ENCODE data around the gene TTF2.
"Not testable (repeated sequence)": the region's sequence is repeated elsewhere in the genome, so short reads cannot be mapped to it uniquely, and the experiment has no call there.

Gene TTF2

GRCh38 chr1:117094841-117095604, 34.9 kb downstream of the TTF2 start:
- DNase-seq: no peak

GRCh38 chr1:117096951-117097408, 36.9 kb downstream of the TTF2 start:
- DNase-seq: no peak

GRCh38 chr1:117097443-117097842, 37.3 kb downstream of the TTF2 start:
- DNase-seq: no peak

DNA sequence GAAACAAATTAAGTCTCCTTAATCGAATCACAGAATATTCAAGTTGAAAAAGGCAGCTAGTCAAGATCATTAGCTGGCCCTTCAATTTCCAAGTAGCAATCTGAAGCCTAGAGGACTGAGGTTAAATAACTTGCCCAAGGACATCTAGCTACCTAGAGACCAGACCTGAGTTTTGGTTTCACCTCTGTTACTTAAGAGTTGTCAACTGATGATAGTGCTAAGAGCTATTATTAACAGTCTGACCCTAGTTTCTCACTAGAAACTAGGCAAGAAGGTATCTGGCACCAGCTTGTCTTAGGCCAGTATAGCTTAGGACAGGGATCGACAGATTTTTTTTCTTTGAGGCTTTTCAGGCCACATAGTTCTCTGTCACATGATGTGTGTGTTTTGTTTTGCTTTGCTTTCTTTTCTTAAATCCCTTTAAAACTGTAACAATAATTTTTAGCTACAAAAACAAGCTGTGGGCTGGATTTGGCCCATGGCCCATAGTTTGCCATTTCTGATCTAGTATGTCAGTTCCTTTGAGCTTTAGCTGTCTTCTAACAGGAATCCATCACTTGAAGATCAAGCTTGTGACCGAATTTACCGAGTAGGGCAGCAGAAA, 38.3 kb downstream of the TTF2 start:
- DNase-seq: no peak

- DNase-seq: no peak
These were observed 41.2 kb downstream of the TTF2 start for GRCh38 chr1:117101334-117101733.

DNA sequence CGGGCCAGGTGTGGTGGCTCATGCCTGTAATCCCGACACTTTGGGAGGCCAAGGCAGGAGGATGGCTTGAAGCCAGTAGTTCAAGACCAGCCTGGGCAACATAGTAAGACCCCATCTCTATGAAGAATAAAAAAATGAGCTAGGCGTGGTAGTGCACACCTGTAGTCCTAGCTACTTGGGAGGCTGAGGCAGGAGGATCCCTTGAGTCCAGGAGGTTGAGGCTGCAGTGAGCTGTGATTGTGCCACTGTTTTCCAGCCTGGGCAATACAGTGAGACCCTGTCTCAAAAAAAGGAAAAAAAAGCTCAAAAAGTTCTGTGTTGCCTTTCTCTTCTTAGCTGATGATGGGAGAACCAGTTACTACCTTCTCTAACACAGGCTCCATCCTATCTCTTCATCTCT, 41.7 kb downstream of the TTF2 start:
- DNase-seq: not testable (repeated sequence)

GRCh38 chr1:117104986-117105385, 44.9 kb downstream of the TTF2 start:
- no peak for DNase-seq

DNA sequence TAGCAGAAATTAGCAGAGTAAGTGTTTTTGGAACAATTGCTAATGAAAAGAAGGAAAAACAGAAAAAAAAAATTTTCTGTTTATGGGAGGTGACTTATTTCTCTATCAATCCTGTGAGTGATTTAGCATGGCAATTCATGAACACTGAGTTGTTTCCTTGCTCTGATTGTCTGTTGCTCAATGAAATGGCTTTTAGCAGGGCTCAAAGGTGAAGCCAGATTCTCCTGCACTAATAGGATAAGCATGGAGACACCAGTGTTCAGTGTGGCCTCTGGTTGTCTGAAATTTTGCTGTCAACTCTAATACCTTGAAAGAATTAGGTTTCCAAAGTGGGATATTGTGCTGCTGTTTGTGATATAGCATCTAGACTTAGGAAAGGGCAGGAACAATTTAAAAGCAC, 45.6 kb downstream of the TTF2 start:
- no peak for DNase-seq

DNA sequence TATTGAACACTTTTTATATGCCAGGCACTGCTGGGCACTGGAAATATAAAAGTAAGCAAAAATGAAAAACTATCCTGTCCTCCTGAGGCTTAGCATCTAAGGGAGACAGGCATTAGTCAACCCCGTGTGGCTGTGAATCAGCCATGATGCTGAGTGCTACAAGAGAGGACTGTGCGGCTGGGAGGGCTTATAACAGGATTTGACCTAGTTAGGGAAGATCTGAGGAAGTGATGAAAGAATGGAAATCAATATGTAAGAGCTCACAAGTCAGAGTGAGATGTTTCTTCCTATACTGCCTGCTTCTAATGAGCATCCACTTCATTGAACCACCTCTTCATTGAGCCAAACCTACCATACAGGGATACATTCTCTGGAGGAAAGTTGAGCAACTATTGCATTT, 46.4 kb downstream of the TTF2 start:
- no peak for DNase-seq

DNA sequence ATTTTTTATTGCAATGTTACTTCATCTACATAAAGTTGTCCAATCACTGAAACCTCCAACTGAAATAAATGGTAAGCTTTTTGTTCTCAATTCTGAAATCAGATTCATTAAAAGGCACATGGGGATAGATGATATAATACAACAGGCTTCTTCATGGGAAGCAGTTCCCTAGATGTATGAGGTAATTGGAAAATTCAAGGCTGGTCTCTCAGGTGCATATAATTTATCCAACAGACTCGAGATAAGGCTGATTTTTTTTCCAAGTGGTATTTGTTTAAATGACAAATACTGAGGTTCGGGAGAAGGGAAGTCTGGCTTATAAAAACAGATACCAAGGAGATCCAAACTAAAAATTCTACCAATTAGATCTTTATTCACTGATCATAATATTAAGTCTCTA, 47.2 kb downstream of the TTF2 start:
- DNase-seq: no peak

DNA sequence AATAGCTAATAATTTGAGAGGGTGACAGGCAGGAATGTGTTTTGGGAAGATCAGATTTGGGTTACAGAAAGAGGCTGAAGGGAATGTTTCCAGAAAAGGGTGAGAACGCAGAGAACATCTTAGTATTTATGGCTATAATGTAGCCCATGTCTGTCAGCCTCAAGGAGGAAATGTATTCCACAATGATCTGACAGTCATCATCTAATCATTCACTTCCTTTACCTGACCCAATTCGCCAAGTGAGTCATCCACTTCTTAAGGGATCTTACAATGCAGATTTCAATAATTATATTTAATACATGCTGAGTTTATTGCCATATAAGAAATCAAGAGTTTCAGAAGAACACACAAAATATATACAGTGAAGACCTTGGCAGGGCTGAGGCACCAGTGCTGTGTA, 50.6 kb downstream of the TTF2 start:
- no peak for DNase-seq

DNA sequence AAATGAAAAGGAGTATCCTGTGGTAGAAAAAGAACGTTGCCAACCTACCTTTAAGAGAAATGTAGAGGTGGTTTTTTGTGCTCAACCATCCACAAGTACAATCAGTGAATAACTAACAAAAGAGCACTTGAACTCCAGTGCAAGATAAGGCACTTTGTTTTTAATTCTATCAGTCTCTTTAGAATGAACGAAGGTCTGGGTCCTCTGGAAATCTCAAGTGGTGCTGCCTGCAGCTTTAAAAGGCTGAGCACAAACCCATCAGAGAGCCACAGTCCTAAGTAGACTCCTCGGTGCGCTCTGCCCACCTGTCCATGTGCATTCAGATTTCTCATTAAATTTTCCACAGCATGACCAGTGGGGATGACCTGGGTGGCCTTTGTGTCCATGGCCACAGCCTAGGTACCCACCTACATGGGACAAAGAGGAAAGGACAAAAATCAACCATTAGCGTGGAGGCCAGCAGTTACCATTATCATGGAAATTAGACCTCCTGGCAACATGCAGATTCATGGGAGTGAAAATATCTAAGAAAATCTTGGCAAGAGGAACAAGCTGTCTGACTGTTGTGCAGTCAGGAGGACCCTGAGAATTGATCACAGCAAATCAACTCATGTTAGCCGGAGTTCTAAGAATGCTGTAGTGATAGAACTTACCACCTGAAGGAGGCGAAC, 52.1 kb downstream of the TTF2 start:
- DNase-seq: peak; percentile 84

DNA sequence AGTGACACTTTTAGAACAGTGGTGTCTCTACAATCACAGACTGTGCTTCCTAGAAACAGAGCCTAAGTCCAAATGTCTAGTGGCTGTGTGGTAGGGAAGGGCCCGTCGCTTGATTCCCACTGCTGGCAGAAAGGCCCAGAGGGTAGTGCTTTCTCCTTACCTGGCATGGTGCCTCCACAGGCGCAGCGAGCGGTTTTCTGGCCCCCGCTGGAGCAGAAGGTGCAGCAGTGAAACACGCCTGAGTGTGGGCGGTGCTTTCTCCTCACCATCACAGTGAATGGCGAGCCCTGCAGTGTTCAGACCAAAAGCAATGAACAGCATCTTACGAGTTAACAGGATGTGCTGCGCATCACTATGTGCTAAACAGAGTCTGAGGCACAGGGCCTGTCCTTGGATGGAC, 53.1 kb downstream of the TTF2 start:
- no peak for DNase-seq

DNA sequence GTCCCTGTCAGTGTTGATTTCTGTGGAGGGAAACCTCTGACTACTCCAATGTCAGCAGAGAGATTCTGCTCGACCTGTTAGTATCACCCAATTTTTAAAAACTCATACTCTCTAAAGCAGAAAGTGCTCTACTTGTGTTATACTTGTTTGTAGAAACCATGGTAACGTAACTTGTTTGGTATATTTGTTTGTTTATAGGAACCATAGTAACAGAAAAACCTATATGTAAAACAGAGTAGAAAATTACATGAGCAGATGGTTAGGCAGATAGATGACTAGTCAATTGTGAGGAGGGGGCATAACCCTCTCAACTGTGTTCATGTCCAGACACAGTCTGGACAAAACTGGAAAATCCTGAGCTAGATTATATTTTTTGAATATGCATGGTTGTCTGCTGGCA, 54.8 kb downstream of the TTF2 start:
- no peak for DNase-seq

GRCh38 chr1:117116090-117116783, 56.1 kb downstream of the TTF2 start:
- no peak for DNase-seq

DNA sequence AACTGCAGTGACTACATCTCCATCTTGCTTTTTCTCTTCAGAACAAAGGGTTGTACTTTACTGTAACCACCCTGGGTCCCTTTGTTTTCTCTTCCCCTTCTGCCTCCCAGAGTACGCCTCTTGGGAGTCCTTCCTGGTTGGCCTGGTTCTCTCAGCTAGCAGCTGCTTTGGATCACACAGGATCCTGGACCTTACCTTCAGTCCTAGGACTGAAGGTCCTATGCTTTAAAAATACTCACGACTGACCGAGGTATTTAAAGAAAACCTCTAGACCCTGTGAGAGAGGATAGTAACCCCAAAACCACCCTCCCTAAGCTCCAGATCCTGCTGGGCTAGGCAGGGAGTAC, 56.6 kb downstream of the TTF2 start:
- DNase-seq: no peak

GRCh38 chr1:117117697-117118096, 57.6 kb downstream of the TTF2 start:
- DNase-seq: no peak

- DNase-seq: no peak
These were observed 58.0 kb downstream of the TTF2 start for GRCh38 chr1:117118137-117118536.

GRCh38 chr1:117119144-117119543, 59.0 kb downstream of the TTF2 start:
- DNase-seq: not testable (repeated sequence)

DNA sequence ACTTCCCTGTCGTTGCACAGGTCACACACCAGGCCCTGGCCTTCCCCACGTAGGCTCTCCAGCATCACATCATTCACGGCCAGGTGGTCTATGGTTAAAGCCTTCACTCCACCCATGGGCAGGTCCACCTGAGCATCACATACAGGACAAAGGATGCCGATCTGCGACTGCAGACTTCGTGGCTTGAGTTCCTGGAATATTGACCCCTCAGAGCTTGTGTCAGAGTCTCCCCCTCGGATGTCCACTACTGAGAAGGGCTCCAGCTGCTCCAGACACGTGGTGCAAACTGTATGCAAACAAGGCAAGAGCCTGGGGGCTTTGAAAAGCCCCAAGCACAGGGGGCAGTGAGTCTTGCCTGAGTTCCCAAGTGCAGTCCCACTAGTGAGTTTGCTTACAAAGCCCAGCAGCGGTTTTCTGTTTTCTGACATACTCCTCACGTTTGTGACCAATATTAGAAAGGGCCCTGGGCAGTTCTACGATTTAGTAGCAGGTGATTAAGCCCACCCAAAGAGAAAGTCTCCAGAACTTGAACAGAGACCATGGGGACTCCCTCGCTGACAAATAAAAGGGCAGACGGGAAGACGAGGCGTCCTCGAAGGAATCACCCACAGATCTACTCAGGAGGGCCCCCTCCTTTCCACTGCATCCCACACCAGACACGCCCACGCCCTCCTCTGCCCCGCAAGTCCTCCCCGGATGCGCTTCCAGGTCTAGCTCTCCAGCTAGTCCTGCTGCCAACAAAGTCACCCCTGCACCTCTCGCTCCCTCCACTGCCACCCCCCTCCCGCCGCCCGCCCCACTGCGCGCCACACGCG, 60.9 kb downstream of the TTF2 start:
- no peak for DNase-seq

GRCh38 chr1:117121589-117122329, 61.6 kb downstream of the TTF2 start, which contains the start of gene TRIM45:
TSS of gene TRIM45 (minus strand) at chr1:117121749. CDS start at chr1:117121201, 548 bp downstream.
- peak; percentile 93 for DNase-seq
